ENCODE measurements around the gene USP2.

DNA sequence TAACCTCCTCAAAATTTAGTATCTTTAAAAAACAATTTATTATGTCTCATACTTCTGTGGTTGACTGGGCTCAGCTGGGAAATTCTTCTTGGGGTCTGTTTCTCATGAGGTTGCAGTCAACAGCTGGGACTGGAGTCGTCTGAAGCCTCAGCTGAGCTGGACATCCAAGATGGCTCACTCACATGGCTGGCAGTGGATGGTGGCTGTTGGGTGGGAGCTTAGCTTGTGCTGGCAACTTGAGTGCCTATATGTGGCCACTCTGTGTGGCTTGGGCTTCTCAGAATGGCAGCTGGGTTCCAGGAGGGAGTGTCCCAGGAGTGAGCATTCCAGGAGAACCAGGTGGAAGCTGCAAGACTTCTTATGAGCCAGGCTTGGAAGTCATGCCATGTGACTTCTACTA, 28.2 kb upstream of the USP2 start:
- TF ChIP-seq RARB (CRISPR knock-in tag; IDR thresholded peaks at IDR 0.05), result no peak
- TF ChIP-seq TOX (CRISPR knock-in tag; IDR thresholded peaks at IDR 0.05; ENCODE audit: borderline replicate concordance), result no peak
- TF ChIP-seq ARNTL (CRISPR knock-in tag; IDR thresholded peaks at IDR 0.05; ENCODE audit: borderline replicate concordance, low read depth), result no peak
- TF ChIP-seq ZNF70 (CRISPR knock-in tag; IDR thresholded peaks at IDR 0.05), result no peak
- TF ChIP-seq CSDC2 (CRISPR knock-in tag; IDR thresholded peaks at IDR 0.05), result no peak
- TF ChIP-seq, protein P1, sequence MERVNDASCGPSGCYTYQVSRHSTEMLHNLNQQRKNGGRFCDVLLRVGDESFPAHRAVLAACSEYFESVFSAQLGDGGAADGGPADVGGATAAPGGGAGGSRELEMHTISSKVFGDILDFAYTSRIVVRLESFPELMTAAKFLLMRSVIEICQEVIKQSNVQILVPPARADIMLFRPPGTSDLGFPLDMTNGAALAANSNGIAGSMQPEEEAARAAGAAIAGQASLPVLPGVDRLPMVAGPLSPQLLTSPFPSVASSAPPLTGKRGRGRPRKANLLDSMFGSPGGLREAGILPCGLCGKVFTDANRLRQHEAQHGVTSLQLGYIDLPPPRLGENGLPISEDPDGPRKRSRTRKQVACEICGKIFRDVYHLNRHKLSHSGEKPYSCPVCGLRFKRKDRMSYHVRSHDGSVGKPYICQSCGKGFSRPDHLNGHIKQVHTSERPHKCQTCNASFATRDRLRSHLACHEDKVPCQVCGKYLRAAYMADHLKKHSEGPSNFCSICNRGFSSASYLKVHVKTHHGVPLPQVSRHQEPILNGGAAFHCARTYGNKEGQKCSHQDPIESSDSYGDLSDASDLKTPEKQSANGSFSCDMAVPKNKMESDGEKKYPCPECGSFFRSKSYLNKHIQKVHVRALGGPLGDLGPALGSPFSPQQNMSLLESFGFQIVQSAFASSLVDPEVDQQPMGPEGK (CRISPR knock-in tag; IDR thresholded peaks at IDR 0.05; ENCODE audit: borderline replicate concordance), result no peak
- no peak for TF ChIP-seq ZFP3 (CRISPR knock-in tag; IDR thresholded peaks at IDR 0.05)
- no peak for TF ChIP-seq ZFP30 (CRISPR knock-in tag; IDR thresholded peaks at IDR 0.05)
- TF ChIP-seq, protein P2, sequence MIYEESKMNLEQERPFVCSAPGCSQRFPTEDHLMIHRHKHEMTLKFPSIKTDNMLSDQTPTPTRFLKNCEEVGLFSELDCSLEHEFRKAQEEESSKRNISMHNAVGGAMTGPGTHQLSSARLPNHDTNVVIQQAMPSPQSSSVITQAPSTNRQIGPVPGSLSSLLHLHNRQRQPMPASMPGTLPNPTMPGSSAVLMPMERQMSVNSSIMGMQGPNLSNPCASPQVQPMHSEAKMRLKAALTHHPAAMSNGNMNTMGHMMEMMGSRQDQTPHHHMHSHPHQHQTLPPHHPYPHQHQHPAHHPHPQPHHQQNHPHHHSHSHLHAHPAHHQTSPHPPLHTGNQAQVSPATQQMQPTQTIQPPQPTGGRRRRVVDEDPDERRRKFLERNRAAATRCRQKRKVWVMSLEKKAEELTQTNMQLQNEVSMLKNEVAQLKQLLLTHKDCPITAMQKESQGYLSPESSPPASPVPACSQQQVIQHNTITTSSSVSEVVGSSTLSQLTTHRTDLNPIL (CRISPR knock-in tag; IDR thresholded peaks at IDR 0.05; ENCODE audit: low read depth), result no peak

Data from SK-N-SH treated with all-trans-retinoic acid at 6 μM for 48 hours (cell line).